ENCODE results near the gene MYO1E.

The MYO1E gene

GRCh38 chr15:59157840-59158700, 214.6 kb downstream of the MYO1E start:
- H3K27ac ChIP-seq = no peak overlapping the region
- TF ChIP-seq ZFX (IDR thresholded peaks at IDR 0.05; ENCODE audit: borderline replicate concordance) = no peak
- no peak for TF ChIP-seq CTCF (IDR thresholded peaks at IDR 0.05)

- H3K27ac ChIP-seq = no peak overlapping the region
- TF ChIP-seq ZFX (IDR thresholded peaks at IDR 0.05; ENCODE audit: borderline replicate concordance) (no peak), CTCF (IDR thresholded peaks at IDR 0.05) (no peak)
Measured at GRCh38 chr15:59157396-59157795, 215.3 kb downstream of the MYO1E start.

DNA sequence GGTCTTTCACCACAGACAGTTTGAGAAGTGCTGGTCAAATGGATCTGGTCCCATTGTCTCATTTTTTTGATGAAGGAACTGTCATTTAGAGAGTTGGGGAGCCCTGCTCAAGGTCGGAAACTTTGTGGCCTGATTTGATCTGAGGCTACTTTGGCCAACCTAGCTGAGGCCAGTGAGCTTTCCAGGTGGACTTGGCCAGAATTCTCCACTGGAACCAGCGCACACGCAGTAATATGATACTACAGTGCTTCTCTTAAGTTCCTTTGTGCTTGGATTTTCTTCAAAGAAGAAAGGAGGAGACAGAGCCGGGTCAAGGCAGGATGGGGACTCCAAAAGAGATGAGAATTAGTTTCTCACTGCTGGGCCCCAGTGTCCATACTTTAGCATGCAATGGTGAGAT, 217.2 kb downstream of the MYO1E start:
- TF ChIP-seq ZFX (IDR thresholded peaks at IDR 0.05; ENCODE audit: borderline replicate concordance) = no peak
- TF ChIP-seq CTCF (IDR thresholded peaks at IDR 0.05) = no peak
- H3K27ac ChIP-seq = no peak overlapping the region

DNA sequence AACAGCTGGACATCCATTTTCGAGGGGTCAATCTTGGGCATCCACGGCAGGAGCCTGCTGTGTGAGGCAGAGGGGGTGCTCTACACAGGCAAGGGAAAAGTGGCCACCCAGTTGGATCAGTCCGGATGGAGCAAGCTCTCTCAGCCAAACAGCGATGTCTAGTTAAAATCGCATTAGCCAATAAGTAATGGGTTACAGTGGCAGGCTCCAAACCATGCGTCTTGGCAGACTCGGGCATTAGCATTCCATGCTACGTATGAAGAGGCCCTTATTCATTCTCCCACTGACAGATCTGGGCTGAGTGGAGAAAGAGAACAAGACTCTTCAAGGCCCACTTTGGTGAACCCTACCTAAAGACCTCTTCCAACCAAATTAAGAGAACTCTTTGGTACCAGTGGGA, 218.4 kb downstream of the MYO1E start:
- no peak overlapping the region for H3K27ac ChIP-seq
- TF ChIP-seq CTCF (IDR thresholded peaks at IDR 0.05) (no peak), ZFX (IDR thresholded peaks at IDR 0.05; ENCODE audit: borderline replicate concordance) (no peak)

- H3K27ac ChIP-seq = no peak overlapping the region
- TF ChIP-seq ZFX (IDR thresholded peaks at IDR 0.05; ENCODE audit: borderline replicate concordance) (no peak), CTCF (IDR thresholded peaks at IDR 0.05) (no peak)
Measured at GRCh38 chr15:59153466-59153865, 219.2 kb downstream of the MYO1E start.

- H3K27ac ChIP-seq = no peak overlapping the region
- TF ChIP-seq CTCF (IDR thresholded peaks at IDR 0.05) (no peak), ZFX (IDR thresholded peaks at IDR 0.05; ENCODE audit: borderline replicate concordance) (no peak)
Measured at GRCh38 chr15:59152694-59153450, 219.8 kb downstream of the MYO1E start.

- TF ChIP-seq CTCF (IDR thresholded peaks at IDR 0.05) (no peak), ZFX (IDR thresholded peaks at IDR 0.05; ENCODE audit: borderline replicate concordance) (no peak)
- H3K27ac ChIP-seq = no peak overlapping the region
Measured at GRCh38 chr15:59150185-59150584, 222.5 kb downstream of the MYO1E start.
